GM23248 (cell line): ENCODE data around the gene ALCAM. TPM values are rescaled to one million over a fixed set of nuclear protein-coding genes. Genes with fewer than 3 reads are reported as not detected.

Source experiments
- DNase-seq: peaks from one replicate; pipeline ENCODE4 v3.0.0-alpha.2; 2015
- H2AFZ ChIP-seq: fragments of 200-600 bp; sonication (generic); 2 replicates; pipeline ENCODE4 v1.6.1; 2016; ENCODE audit warnings: antibody characterized with exemption
- H3F3A ChIP-seq: fragments of 200-600 bp; sonication (generic); 2 replicates; pipeline ENCODE4 v1.6.1; 2016; ENCODE audit warnings: mild to moderate bottlenecking, antibody characterized with exemption, mixed run types; ENCODE audit not compliant: insufficient read depth
- H3K27ac ChIP-seq: fragments of 200-600 bp; sonication (generic); 2 replicates; pipeline ENCODE4 v1.5.1; 2016; ENCODE audit warnings: mild to moderate bottlenecking
- H3K27me3 ChIP-seq: fragments of 200-600 bp; sonication (generic); replicated peaks from 2 replicates; pipeline ENCODE4 v1.6.1; 2016; ENCODE audit warnings: mild to moderate bottlenecking; ENCODE audit not compliant: insufficient read depth
- H3K36me3 ChIP-seq: fragments of 200-600 bp; sonication (generic); 2 replicates; pipeline ENCODE4 v1.6.1; 2016; ENCODE audit warnings: low read depth, mild to moderate bottlenecking
- H3K4me1 ChIP-seq: fragments of 200-600 bp; sonication (generic); 2 replicates; pipeline ENCODE4 v1.6.1; 2016; ENCODE audit warnings: mild to moderate bottlenecking; ENCODE audit not compliant: insufficient read depth
- H3K4me2 ChIP-seq: fragments of 200-600 bp; sonication (generic); one replicate; pipeline ENCODE4 v1.6.1; 2016; ENCODE audit warnings: mild to moderate bottlenecking; ENCODE audit not compliant: unreplicated experiment
- H3K4me3 ChIP-seq: fragments of 200-600 bp; sonication (generic); 2 replicates; pipeline ENCODE4 v1.5.1; 2016; ENCODE audit warnings: mild to moderate bottlenecking
- H3K79me2 ChIP-seq: fragments of 200-600 bp; sonication (generic); 2 replicates; pipeline ENCODE4 v1.6.1; 2016; ENCODE audit warnings: mild to moderate bottlenecking; ENCODE audit not compliant: insufficient read depth
- H3K9ac ChIP-seq: fragments of 200-600 bp; sonication (generic); 2 replicates; pipeline ENCODE4 v1.6.1; 2016; ENCODE audit warnings: mild to moderate bottlenecking
- H3K9me2 ChIP-seq: fragments of 200-600 bp; sonication (generic); 2 replicates; pipeline ENCODE4 v1.6.1; 2016; ENCODE audit warnings: mixed run types, mild to moderate bottlenecking, moderate library complexity; ENCODE audit not compliant: insufficient read depth
- H3K9me3 ChIP-seq: fragments of 200-600 bp; sonication (generic); one replicate; pipeline ENCODE4 v1.6.1; 2017; ENCODE audit warnings: low read depth
- H4K20me1 ChIP-seq: fragments of 200-600 bp; sonication (generic); 2 replicates; pipeline ENCODE4 v1.6.0; 2016; ENCODE audit not compliant: insufficient read depth
- EZH2 ChIP-seq: fragments of 200-600 bp; sonication (generic); IDR thresholded peaks from 2 replicates; pipeline ENCODE4 v1.6.1; 2018; ENCODE audit warnings: antibody characterized with exemption, mild to moderate bottlenecking; ENCODE audit not compliant: insufficient read depth, poor library complexity, severe bottlenecking
- EZH2phosphoT487 ChIP-seq: fragments of 200-600 bp; sonication (generic); IDR thresholded peaks from 2 replicates; pipeline ENCODE4 v1.6.1; 2018; ENCODE audit warnings: antibody characterized with exemption, moderate library complexity, mild to moderate bottlenecking, low read depth; ENCODE audit not compliant: insufficient read depth
- WGBS, 2 experiments: methylation state at CpG; one replicate each; pipeline ENCODE4 v1.1.6; 2015 to 2017; ENCODE audit warnings: low lambda C conversion rate in 2 of 2, low coverage in 1 of 2; ENCODE audit errors: missing lambda C conversion rate in 2 of 2; 5-methylcytosine and 5-hydroxymethylcytosine counted together
- in situ Hi-C: fragments of 300-500 bp; cut with MboI; formaldehyde crosslinking; loops from 2 replicates; pipeline ENCODE4 v1.15.0; 2020
- polyA plus RNA-seq: library from polyadenylated mRNA; unstranded; fragments of >200 nt; fragmentation: Nextera tagmentation; extraction: Ambion mirVana; gene quantifications from 2 replicates; pipeline ENCODE4 v1.2.1, GENCODE V29; 2016
- total RNA-seq: library from RNA; depleted of rRNA; stranded (reverse); fragments of >200 nt; shearing (Covaris generic); gene quantifications from 2 replicates; pipeline ENCODE4 v1.2.3, GENCODE V29; 2014

Gene ALCAM
- total and polyA plus RNA-seq, 2 experiments from 2014 or later, result 88.7 to 208 TPM

DNA sequence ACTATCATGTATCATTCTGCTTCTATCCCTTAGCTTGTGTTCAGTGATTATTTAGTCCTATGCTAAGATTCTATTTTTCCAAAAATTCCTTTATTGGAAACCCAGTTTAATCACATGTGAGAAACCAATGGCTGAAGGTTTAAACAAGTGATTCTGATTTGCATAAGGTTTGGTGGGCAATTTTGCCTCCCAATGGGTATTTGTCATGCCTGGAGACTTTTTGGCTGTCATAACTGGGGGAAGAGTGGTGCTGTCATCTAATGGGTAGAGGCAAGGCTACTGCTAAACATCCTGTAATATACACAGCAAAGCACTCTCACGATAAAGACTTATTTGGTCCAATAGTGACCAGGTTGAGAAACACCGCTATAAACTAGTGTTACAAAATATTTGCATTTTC lies 148.7 kb downstream of the ALCAM start:
- peaks cover 82% of the 10 kb centered on the region for H3K79me2 ChIP-seq
- TF ChIP-seq EZH2phosphoT487, result no peak
- TF ChIP-seq EZH2, result no peak
- in situ Hi-C loops, result loop anchor here (10.0 to 25.0 kb wide), 2 partner anchors 131 to 903 kb away; no protein-coding TSS in a partner anchor

DNA sequence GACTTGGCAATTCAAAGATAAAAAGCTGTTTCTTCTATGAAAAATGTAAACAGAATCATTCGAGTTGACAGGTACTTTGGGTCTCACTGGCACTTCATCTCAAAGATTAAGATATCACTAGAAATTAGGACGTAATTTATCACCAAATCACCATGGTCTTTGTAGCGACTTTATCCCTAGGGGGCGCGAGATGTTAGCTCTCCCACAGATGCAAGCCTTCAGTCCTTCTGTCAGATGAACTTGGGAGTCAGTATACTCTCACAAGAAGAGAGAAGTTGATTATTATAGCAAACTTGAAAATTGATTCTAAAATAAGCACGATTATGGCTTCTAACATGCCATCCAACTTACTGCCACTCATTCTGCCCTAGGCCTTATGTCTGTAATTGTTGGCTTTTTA lies 150.3 kb downstream of the ALCAM start:
- no peak overlapping the region for H3K9ac ChIP-seq
- no peak overlapping the region for H2AFZ ChIP-seq
- TF ChIP-seq EZH2 (no peak), EZH2phosphoT487 (no peak)
- no peak for DNase-seq
- no peak overlapping the region for H3K4me2 ChIP-seq
- no peaks in the 10 kb centered on the region for H3K9me3 ChIP-seq
- H3K36me3 ChIP-seq, result no peaks in the 10 kb centered on the region
- H3K4me1 ChIP-seq, result peaks cover 36% of the 10 kb centered on the region
- in situ Hi-C loops, result loop anchor here (10.0 to 25.0 kb wide), 2 partner anchors 132 to 905 kb away; no protein-coding TSS in a partner anchor
- no peaks in the 10 kb centered on the region for H3K27me3 ChIP-seq
- WGBS, 2 experiments, result 75 to 78% methylated on average over 6 of the region's 6 CpGs
- peaks cover 67% of the 10 kb centered on the region for H3K79me2 ChIP-seq
- H3K9me2 ChIP-seq, result no peaks in the 10 kb centered on the region
- no peaks in the 10 kb centered on the region for H4K20me1 ChIP-seq
- H3F3A ChIP-seq, result peaks cover 19% of the 10 kb centered on the region; the same call in 1 of the 2 replicates
- H3K27ac ChIP-seq, result no peak overlapping the region
- no peak overlapping the region for H3K4me3 ChIP-seq

More for the DNA sequence above, 148.7 kb downstream of the ALCAM start:
- Histone ChIP-seq H3K9me2 (no peaks in the 10 kb centered on the region), H3K9ac (no peak overlapping the region), H3K9me3 (no peaks in the 10 kb centered on the region), H3K27ac (no peak overlapping the region), H3K4me3 (no peak overlapping the region), H3K4me1 (peaks cover 49% of the 10 kb centered on the region), H3K36me3 (no peaks in the 10 kb centered on the region), H4K20me1 (no peaks in the 10 kb centered on the region), H3K27me3 (no peaks in the 10 kb centered on the region), H3F3A (peaks cover 19% of the 10 kb centered on the region; the same call in 1 of the 2 replicates), H3K4me2 (no peak overlapping the region), H2AFZ (no peak overlapping the region)
- DNase-seq, result no peak
- 100% methylated on average over 2 of the region's 2 CpGs for WGBS, 2 experiments

- H3K4me3 ChIP-seq, result no peak overlapping the region
- H3K4me1 ChIP-seq, result peaks cover 24% of the 10 kb centered on the region
- TF ChIP-seq EZH2phosphoT487 (no peak), EZH2 (no peak)
- H3K36me3 ChIP-seq, result no peaks in the 10 kb centered on the region
- DNase-seq, result no peak
- H3K9me2 ChIP-seq, result no peaks in the 10 kb centered on the region
- H3K9ac ChIP-seq, result no peak overlapping the region
- H3K9me3 ChIP-seq, result no peaks in the 10 kb centered on the region
- peaks cover 61% of the 10 kb centered on the region for H3K79me2 ChIP-seq
- H2AFZ ChIP-seq, result no peak overlapping the region
- no peaks in the 10 kb centered on the region for H3K27me3 ChIP-seq
- H3K4me2 ChIP-seq, result peak overlapping the region; percentile 38
- H3K27ac ChIP-seq, result no peak overlapping the region
- in situ Hi-C loops, result loop anchor here (10.0 to 25.0 kb wide), 2 partner anchors 133 to 906 kb away; no protein-coding TSS in a partner anchor
- no peaks in the 10 kb centered on the region for H4K20me1 ChIP-seq
- H3F3A ChIP-seq, result peaks cover 15% of the 10 kb centered on the region; the same call in 1 of the 2 replicates
Observed at GRCh38 chr3:105518203-105518602, 151.5 kb downstream of the ALCAM start.

DNA sequence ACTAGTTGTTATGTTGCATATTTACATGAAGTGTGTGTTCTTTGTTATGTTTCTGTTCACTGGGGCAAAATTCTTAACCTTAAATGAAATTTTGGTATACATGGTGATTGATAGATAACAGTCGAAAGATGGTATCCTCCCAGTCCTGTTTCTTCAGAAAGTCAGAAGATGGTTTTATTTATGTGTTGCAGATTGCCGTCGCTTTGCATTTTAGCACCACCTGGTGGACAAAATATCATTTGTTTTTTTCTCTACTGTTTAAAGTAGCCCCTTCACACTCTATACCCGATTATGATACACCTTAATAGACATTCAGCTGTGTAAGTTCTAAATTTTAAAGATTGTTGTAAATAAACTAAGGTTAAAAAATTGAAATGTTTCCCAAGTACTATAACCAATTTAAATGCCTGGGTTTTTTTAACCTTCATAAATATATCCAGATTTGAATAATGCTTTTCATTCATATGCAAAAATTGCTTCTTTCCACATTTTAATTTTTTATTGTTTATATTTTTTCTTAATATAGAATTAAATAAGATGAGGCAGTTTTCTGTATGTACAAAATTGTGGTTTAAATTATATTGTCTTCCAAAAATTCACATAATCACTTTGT lies 152.2 kb downstream of the ALCAM start:
- no peak overlapping the region for H3K9ac ChIP-seq
- peaks cover 57% of the 10 kb centered on the region for H3K79me2 ChIP-seq
- no peak overlapping the region for H3K4me3 ChIP-seq
- H3K9me3 ChIP-seq, result no peaks in the 10 kb centered on the region
- WGBS, 2 experiments, result 1 to 3% methylated on average over 4 of the region's 4 CpGs
- H3F3A ChIP-seq, result peaks cover 8% of the 10 kb centered on the region; the same call in 1 of the 2 replicates
- no peaks in the 10 kb centered on the region for H3K27me3 ChIP-seq
- H3K4me1 ChIP-seq, result peaks cover 24% of the 10 kb centered on the region
- H3K4me2 ChIP-seq, result peak overlapping the region; percentile 38
- peak; percentile 71 for DNase-seq
- in situ Hi-C loops, result loop anchor here (10.0 to 25.0 kb wide), 2 partner anchors 134 to 907 kb away; no protein-coding TSS in a partner anchor
- H3K36me3 ChIP-seq, result 0 out of 2 replicates have a peak, but pooled peaks cover under 1% of the 10 kb centered on the region
- no peak overlapping the region for H3K27ac ChIP-seq
- no peaks in the 10 kb centered on the region for H3K9me2 ChIP-seq
- no peak overlapping the region for H2AFZ ChIP-seq
- no peak for TF ChIP-seq EZH2
- TF ChIP-seq EZH2phosphoT487, result no peak
- no peaks in the 10 kb centered on the region for H4K20me1 ChIP-seq
